Neural crest cell (in vitro differentiated cells): Measurements from ENCODE around the gene AQP10. TPM values are rescaled to one million over a fixed set of nuclear protein-coding genes. Genes with fewer than 3 reads are reported as not detected.
A peak's percentile ranks its signal among the peaks of the same experiment; 100 is the strongest.
"Not testable (repeated sequence)": the region's sequence is repeated elsewhere in the genome, so short reads cannot be mapped to it uniquely, and the experiment has no call there.

Experiments used
- DNase-seq: peaks from one replicate; pipeline ENCODE4 v3.0.0; 2021; ENCODE audit warnings: low read depth, mixed read lengths, low spot score
- H3K27ac Mint-ChIP-seq: one replicate; pipeline ENCODE4 v1.8.0; 2021; ENCODE audit warnings: mild to moderate bottlenecking, mixed read lengths; ENCODE audit not compliant: unreplicated experiment
- H3K27me3 Mint-ChIP-seq: 2 replicates; pipeline ENCODE4 v1.8.0; 2021; ENCODE audit warnings: low read depth, mild to moderate bottlenecking, mixed read lengths
- H3K36me3 Mint-ChIP-seq: 2 replicates; pipeline ENCODE4 v1.8.0; 2021; ENCODE audit warnings: low read depth, mild to moderate bottlenecking, mixed read lengths
- H3K4me1 Mint-ChIP-seq: 2 replicates; pipeline ENCODE4 v1.8.0; 2021; ENCODE audit warnings: mixed read lengths
- H3K4me3 Mint-ChIP-seq: one replicate; pipeline ENCODE4 v1.8.0; 2021; ENCODE audit warnings: mild to moderate bottlenecking, mixed read lengths
- H3K9me3 Mint-ChIP-seq: 2 replicates; pipeline ENCODE4 v1.8.0; 2021; ENCODE audit warnings: mixed read lengths
- CTCF ChIP-seq: fragments of 200-600 bp; sonication (generic); conservative IDR thresholded peaks from 2 replicates; pipeline ENCODE4 v1.5.0; 2021; ENCODE audit warnings: antibody characterized with exemption, mild to moderate bottlenecking
- long read RNA-seq: library from polyadenylated mRNA; unstranded; transcript quantifications from one replicate; pipeline ENCODE4 v2.0.0, GENCODE V29; 2020
- total RNA-seq: library from RNA; stranded (reverse); gene quantifications from 2 replicates; pipeline ENCODE4 v1.2.1, GENCODE V29; 2021

The AQP10 gene
- total RNA-seq: not detected in 2 replicates
- long read RNA-seq: 0 reads

GRCh38 chr1:154320882-154321608 is at the start of gene AQP10:
Gene AQP10, plus strand, starts transcription at chr1:154321093. Its CDS starts 63 bp downstream, at chr1:154321156.
- no peak within 1 kb of the TSS for H3K27ac Mint-ChIP-seq

GRCh38 chr1:154272217-154272998 is 48.5 kb upstream of the AQP10 start, which contains the start of gene HAX1:
Gene HAX1, plus strand, starts transcription at chr1:154272629. Its CDS starts 95 bp downstream, at chr1:154272724.
- H3K27me3 Mint-ChIP-seq: no peaks in the 10 kb centered on the region
- peak within 1 kb of the TSS; percentile 96 for H3K27ac Mint-ChIP-seq
- peaks cover 15% of the 10 kb centered on the region for H3K36me3 Mint-ChIP-seq
- peak; percentile 88 for TF ChIP-seq CTCF
- DNase-seq: peak; percentile 84
- no peaks in the 10 kb centered on the region for H3K9me3 Mint-ChIP-seq
- peak within 1 kb of the TSS; percentile 97 for H3K4me3 Mint-ChIP-seq
- H3K4me1 Mint-ChIP-seq: peaks cover 19% of the 10 kb centered on the region

More at GRCh38 chr1:154320882-154321608, at the start of gene AQP10:
- DNase-seq: no peak
- peaks cover 3% of the 10 kb centered on the region for H3K4me1 Mint-ChIP-seq
- H3K9me3 Mint-ChIP-seq: peaks cover 10% of the 10 kb centered on the region
- H3K36me3 Mint-ChIP-seq: no peaks in the 10 kb centered on the region
- TF ChIP-seq CTCF: no peak
- peaks cover 41% of the 10 kb centered on the region for H3K27me3 Mint-ChIP-seq
- peak within 1 kb of the TSS; percentile 1 for H3K4me3 Mint-ChIP-seq

GRCh38 chr1:154272999-154273563 is 47.8 kb upstream of the AQP10 start:
- Mint-ChIP-seq H3K9me3 (no peaks in the 10 kb centered on the region), H3K4me1 (peaks cover 19% of the 10 kb centered on the region), H3K4me3 (peak overlapping the region; percentile 97), H3K27ac (peak overlapping the region; percentile 96), H3K36me3 (peaks cover 15% of the 10 kb centered on the region), H3K27me3 (no peaks in the 10 kb centered on the region)
- no peak for TF ChIP-seq CTCF
- no peak for DNase-seq

- H3K4me1 Mint-ChIP-seq: peaks cover 19% of the 10 kb centered on the region
- no peak for DNase-seq
- H3K36me3 Mint-ChIP-seq: peaks cover 10% of the 10 kb centered on the region
- H3K27me3 Mint-ChIP-seq: no peaks in the 10 kb centered on the region
- H3K4me3 Mint-ChIP-seq: no peak overlapping the region
- no peaks in the 10 kb centered on the region for H3K9me3 Mint-ChIP-seq
- TF ChIP-seq CTCF: peak; percentile 46
- H3K27ac Mint-ChIP-seq: no peak overlapping the region
Observed at GRCh38 chr1:154276797-154277196, 44.1 kb upstream of the AQP10 start.

DNA sequence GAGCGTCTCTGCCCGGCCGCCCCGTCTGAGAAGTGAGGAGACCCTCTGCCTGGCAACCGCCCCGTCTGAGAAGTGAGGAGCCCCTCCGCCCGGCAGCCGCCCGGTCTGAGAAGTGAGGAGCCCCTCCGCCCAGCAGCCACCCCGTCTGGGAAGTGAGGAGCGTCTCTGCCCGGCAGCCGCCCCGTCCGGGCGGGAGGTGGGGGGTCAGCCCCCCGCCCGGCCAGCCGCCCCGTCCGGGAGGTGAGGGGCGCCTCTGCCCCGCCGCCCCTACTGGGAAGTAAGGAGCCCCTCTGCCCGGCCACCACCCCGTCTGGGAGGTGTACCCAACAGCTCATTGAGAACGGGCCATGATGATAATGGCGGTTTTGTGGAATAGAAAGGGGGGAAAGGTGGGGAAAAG is 33.3 kb upstream of the AQP10 start:
- not testable (repeated sequence) for H3K27ac Mint-ChIP-seq, H3K4me3 Mint-ChIP-seq, DNase-seq, H3K9me3 Mint-ChIP-seq, H3K27me3 Mint-ChIP-seq, H3K36me3 Mint-ChIP-seq
- H3K4me1 Mint-ChIP-seq: peaks cover 10% of the 10 kb centered on the region
